HAP-1 (cell line): Measurements from ENCODE around the gene ADCY9.
"Not testable (repeated sequence)": the region's sequence is repeated elsewhere in the genome, so short reads cannot be mapped to it uniquely, and the experiment has no call there.

Experiments
- DNase-seq, 2 experiments: peaks; one replicate each; pipeline ENCODE4 v3.0.0-alpha.2; 2016 to 2020; ENCODE audit warnings: low spot score in 2 of 2
- H3K27me3 ChIP-seq: fragments of 250-450 bp; sonication (Bioruptor Pico); 2 replicates; pipeline ENCODE4 v1.5.1; 2020; ENCODE audit warnings: low read depth, mild to moderate bottlenecking, moderate library complexity
- H3K36me3 ChIP-seq: fragments of 250-450 bp; sonication (Bioruptor Pico); replicated peaks from 2 replicates; pipeline ENCODE4 v1.5.1; 2020; ENCODE audit warnings: mild to moderate bottlenecking
- H3K4me1 ChIP-seq: fragments of 250-450 bp; sonication (Bioruptor Pico); 2 replicates; pipeline ENCODE4 v1.5.1; 2020; ENCODE audit warnings: mild to moderate bottlenecking
- H3K4me3 ChIP-seq: fragments of 250-450 bp; sonication (Bioruptor Pico); 2 replicates; pipeline ENCODE4 v1.5.1; 2020; ENCODE audit warnings: mild to moderate bottlenecking, moderate library complexity
- H3K9me3 ChIP-seq: fragments of 250-450 bp; sonication (Bioruptor Pico); 2 replicates; pipeline ENCODE4 v1.5.1; 2020; ENCODE audit warnings: mild to moderate bottlenecking, moderate library complexity
- in situ Hi-C: fragments of 300-500 bp; cut with MboI; formaldehyde crosslinking; loops from 3 replicates; pipeline ENCODE4 v1.14.3; 2020; ENCODE audit warnings: low sequenced_read_pairs, inconsistent platforms, mixed read lengths

ADCY9 gene

DNA sequence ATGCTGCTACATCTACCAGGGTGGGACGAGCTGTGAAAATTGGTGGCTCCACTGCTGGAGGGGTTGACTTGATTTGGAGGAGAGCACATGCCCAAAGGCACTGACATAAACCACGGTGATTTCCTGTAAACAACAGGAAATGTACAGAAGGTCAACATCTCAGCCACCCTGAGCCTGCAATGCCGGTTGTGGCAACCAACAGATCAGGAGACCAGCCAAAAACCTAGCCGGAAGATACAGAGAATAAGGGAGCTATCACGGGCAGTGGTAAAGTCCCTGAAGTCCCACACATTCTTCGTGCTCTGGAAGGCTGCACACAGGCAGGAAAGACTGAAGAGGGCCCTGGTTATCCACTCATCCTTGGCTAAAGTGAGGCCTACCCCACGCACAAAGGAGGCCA, 56.2 kb downstream of the ADCY9 start:
- H3K4me1 ChIP-seq: peaks cover 2% of the 10 kb centered on the region
- in situ Hi-C loops: no loop called here
- DNase-seq: no peak
- no peak overlapping the region for H3K4me3 ChIP-seq
- H3K9me3 ChIP-seq: no peaks in the 10 kb centered on the region; the same call in 1 of the 2 replicates
- no peaks in the 10 kb centered on the region for H3K27me3 ChIP-seq
- no peaks in the 10 kb centered on the region for H3K36me3 ChIP-seq

DNA sequence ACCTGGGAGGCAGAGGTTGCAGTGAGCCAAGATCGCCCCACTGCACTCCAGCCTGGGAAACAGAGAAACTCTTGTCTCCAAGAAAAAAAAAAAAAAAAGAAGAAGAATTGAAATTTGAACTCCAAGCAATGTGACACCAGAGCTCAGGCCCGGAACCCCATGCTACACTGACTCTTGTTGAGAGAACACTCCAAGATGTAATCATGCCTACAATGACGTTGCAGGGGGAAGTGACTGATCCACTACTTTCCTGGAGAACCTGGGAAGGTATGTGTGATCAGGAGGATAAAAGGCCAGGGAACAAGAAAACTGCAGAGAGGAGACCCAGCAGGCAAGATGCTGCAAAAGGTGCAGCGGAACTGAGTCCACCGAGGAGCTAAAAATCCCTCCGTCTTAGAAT, 57.9 kb downstream of the ADCY9 start:
- H3K9me3 ChIP-seq: no peaks in the 10 kb centered on the region; the same call in 1 of the 2 replicates
- in situ Hi-C loops: no loop called here
- H3K36me3 ChIP-seq: no peaks in the 10 kb centered on the region
- H3K4me1 ChIP-seq: peaks cover 18% of the 10 kb centered on the region
- no peak for DNase-seq
- no peaks in the 10 kb centered on the region for H3K27me3 ChIP-seq
- H3K4me3 ChIP-seq: no peak overlapping the region

DNA sequence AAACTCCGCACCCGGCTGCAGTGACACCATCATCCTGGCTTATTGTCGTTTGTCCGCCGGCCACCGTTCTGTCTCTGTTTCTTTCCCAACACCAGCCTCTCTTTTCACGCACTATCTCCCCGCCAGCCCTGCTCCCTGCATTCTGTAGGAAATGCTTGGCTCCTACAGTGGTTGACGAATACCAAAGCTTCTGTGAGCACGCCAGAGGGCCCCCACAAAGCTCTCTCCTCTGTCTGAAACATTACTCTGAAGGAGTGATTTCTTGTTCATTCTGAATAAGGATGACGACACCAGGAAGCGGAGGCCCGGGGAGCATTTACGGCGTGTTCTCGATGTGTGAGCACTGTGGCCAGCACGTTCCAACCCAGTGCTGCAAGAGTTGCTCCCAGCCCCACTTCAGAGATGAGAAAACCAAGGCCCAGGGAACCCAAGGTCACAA, 58.8 kb downstream of the ADCY9 start:
- Histone ChIP-seq H3K9me3 (no peaks in the 10 kb centered on the region; the same call in 1 of the 2 replicates), H3K27me3 (no peaks in the 10 kb centered on the region), H3K4me3 (no peak overlapping the region), H3K4me1 (peaks cover 27% of the 10 kb centered on the region), H3K36me3 (no peaks in the 10 kb centered on the region)
- DNase-seq: no peak
- in situ Hi-C loops: no loop called here

DNA sequence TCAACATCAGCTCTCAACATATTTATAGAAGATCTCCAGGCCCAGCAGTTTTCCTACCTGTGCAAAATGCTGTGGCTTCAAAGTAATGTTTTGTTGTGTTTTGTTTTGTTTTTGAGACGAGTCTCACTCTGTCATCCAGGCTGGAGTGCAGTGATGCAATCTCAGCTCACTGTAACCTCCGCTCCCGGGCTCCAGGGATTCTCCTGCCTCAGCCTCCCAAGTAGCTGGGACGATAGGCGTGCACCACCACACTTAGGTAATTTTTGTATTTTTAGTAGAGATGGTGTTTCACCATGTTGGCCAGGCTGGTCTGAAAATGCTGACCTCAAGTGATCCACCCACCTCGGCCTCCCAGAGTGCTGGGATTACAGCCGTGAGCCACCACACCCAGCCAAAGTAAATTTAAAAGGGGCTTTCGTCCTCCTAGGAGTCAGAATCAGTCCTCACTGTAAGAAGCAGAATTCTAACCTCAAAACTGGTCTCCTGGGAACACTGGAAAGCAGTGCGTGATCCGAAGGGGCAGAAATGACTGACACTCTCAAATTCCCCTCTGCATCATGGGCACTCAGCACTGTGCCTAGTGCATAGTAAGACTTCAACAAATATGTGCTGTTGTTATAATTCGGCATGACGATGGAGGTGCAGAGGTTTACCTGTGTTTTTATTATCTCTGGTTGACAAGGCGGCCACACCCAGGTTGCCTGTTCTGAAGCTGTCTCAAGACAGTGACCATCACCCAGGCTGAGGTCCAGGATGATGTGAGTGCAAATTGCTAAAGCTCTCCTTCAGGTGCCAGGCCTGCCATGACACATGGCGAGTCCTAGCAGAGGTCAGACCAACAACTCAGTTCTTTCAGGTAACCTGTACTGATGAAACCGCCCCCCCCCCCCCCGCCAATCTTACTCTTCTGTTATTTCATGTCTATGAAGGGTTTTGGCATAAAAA, 59.8 kb downstream of the ADCY9 start:
- no peak for DNase-seq
- no peaks in the 10 kb centered on the region; the same call in 1 of the 2 replicates for H3K9me3 ChIP-seq
- H3K4me3 ChIP-seq: no peak overlapping the region
- no peaks in the 10 kb centered on the region for H3K36me3 ChIP-seq
- in situ Hi-C loops: no loop called here
- H3K27me3 ChIP-seq: no peaks in the 10 kb centered on the region
- H3K4me1 ChIP-seq: peaks cover 29% of the 10 kb centered on the region

DNA sequence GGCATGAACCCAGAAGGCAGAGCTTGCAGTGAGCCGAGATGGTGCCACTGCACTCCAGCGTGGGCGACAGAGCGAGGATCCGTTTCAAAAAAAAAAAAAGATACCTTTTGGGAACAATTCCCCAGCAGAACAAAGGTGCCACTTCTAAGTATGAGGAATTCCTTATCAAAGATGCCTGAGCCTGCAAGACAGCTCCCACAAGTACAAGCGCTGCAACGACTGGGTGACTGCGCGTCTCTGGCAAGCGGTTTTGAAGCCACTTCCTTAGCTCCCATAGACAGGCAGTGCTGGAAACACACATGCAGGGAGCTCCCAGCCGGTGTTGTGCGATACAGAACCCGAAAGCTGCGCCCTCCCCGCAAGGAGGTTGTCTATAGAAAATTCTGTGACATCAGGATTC, 60.5 kb downstream of the ADCY9 start:
- Histone ChIP-seq H3K9me3 (no peaks in the 10 kb centered on the region), H3K4me1 (peaks cover 29% of the 10 kb centered on the region), H3K27me3 (no peaks in the 10 kb centered on the region), H3K4me3 (no peak overlapping the region), H3K36me3 (no peaks in the 10 kb centered on the region)
- no peak for DNase-seq
- in situ Hi-C loops: no loop called here

DNA sequence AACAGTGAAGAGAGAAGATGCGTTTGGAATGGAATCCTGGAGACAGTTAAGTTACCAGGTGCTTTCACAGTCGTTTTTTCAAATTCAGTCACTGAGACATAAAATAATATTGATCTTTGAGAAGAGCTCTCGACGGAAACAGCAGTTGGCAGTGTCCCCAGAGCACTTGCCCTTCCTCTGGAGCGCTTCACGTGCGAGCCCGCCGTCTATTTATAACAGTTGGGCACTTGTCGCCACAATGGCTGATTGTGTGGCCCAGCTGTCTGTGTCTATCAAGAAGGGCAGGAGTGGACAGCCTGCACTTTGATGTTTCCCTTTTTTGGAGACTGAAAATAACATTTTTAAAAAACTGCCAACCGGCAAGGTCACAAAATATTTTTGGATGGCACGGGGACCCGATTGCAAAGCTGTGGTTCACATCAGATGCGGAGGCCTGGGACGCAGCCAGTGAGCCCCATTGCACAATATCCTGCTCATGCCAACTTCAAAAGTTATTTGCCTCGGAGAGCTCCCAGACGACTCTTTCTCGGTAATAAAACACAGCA, 62.9 kb downstream of the ADCY9 start:
- in situ Hi-C loops: no loop called here
- peaks cover 36% of the 10 kb centered on the region for H3K4me1 ChIP-seq
- peak; percentile 29 to 54 for DNase-seq
- no peaks in the 10 kb centered on the region for H3K36me3 ChIP-seq
- H3K9me3 ChIP-seq: no peaks in the 10 kb centered on the region
- no peak overlapping the region for H3K4me3 ChIP-seq
- H3K27me3 ChIP-seq: no peaks in the 10 kb centered on the region

DNA sequence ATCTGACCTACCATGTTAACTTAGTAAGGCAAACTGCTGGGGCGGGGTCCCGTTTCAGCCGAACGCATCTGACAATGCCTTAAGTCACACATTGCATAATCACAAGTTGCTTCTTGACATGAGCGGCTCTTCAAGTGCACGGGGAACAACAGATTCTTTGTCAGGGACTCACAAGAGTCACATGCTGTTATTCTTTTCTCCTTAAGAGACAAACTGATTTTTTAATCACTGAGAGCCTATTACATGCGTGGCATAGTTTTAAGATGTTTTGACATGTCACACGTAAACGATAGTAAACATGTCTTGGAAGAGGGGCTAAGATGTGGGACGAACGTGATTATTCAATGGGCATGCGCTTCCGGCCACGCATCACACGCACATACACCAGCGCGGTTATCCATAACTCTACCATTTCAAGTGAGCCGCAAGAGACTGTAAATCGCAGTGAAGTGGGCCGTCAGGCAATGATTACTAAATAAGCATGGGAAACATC, 63.4 kb downstream of the ADCY9 start:
- Histone ChIP-seq H3K4me1 (peaks cover 36% of the 10 kb centered on the region), H3K4me3 (no peak overlapping the region), H3K27me3 (no peaks in the 10 kb centered on the region), H3K9me3 (no peaks in the 10 kb centered on the region), H3K36me3 (no peaks in the 10 kb centered on the region)
- in situ Hi-C loops: no loop called here
- DNase-seq: peak; percentile 61 to 62

DNA sequence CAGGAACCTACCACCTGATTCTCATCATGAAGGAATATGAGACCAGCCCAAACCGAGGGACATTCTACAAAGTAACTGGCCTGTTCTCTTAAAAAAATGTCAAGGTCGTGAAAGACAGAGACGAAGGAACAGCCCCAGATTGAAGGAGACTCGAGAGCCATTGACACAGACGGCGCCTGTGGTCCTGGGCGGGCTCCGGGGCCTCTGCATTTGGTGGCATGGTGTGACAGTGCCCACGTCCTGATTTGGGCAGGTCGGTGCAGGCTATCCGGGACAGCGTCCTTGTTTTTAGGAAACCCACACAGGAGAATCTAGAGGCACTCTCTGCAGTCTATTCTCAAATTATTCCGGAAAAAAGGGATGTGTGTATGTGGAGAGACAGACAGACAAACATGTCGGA, 64.1 kb downstream of the ADCY9 start:
- Histone ChIP-seq H3K4me1 (peaks cover 43% of the 10 kb centered on the region), H3K27me3 (no peaks in the 10 kb centered on the region), H3K36me3 (no peaks in the 10 kb centered on the region), H3K9me3 (no peaks in the 10 kb centered on the region), H3K4me3 (no peak overlapping the region)
- in situ Hi-C loops: no loop called here
- no peak for DNase-seq

DNA sequence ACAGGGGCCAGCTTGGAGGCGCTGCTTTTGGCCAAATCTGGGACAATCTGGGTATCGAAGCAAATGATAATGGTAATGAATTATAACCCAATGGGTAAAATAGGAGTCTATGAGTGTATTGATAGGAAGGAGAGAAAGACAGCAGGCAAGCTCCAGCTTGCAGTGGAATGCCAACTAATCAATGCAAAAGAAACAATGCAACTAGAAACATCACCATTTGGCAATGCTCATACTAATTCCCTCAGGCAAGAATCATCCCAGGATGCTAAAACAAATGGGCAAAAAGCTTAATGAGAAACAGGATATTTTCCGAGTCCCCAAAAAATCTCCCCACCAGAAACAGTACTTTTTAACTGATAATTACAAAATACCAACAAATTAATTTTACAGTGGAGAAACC, 64.7 kb downstream of the ADCY9 start:
- Histone ChIP-seq H3K4me3 (no peak overlapping the region), H3K4me1 (peaks cover 43% of the 10 kb centered on the region), H3K27me3 (no peaks in the 10 kb centered on the region), H3K36me3 (no peaks in the 10 kb centered on the region), H3K9me3 (no peaks in the 10 kb centered on the region)
- DNase-seq: no peak
- in situ Hi-C loops: no loop called here

DNA sequence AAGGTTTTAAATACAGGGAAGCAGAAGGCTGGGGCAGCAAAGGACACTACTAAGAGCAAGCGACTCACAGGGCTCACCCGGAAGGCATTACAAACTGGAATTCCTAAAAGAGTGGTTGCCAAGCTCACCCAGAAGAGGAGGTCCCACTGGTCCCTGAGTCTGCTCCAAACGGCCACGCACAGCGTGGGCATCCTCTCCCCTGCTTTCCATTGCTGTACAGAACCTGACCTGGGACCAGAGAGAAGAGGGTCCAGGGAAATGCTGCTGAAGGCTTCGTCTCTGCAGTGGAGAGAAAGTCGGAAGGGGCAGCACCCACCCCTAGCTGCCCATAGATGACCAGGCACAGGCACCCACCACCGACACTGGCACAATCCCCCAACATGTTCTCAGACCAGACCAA, 67.2 kb downstream of the ADCY9 start:
- Histone ChIP-seq H3K36me3 (no peaks in the 10 kb centered on the region), H3K9me3 (no peaks in the 10 kb centered on the region), H3K27me3 (no peaks in the 10 kb centered on the region), H3K4me3 (no peak overlapping the region), H3K4me1 (peaks cover 42% of the 10 kb centered on the region)
- in situ Hi-C loops: no loop called here
- no peak for DNase-seq

DNA sequence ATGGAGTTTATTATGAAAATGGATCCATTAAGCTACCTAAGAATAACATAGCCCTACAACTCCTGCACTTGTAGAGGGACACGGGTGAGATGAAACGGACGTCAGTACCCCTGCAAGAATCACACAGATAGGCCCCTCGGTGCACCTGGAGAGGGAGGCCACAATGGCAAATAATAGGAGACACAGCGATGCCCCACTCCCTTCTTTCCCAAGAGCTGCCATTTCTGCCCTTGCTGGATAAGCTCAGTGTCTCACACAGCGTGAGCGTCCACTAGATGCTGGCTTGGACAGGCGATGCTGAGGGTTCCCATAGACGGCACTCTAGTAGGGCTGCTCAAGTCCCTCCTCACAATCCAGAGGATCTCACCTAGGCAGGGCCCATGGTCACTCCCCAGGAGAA, 67.8 kb downstream of the ADCY9 start:
- Histone ChIP-seq H3K4me1 (peaks cover 37% of the 10 kb centered on the region), H3K27me3 (no peaks in the 10 kb centered on the region), H3K4me3 (no peak overlapping the region), H3K36me3 (no peaks in the 10 kb centered on the region), H3K9me3 (no peaks in the 10 kb centered on the region)
- peak in 1 of 2 experiments; percentile 64 for DNase-seq
- in situ Hi-C loops: no loop called here

DNA sequence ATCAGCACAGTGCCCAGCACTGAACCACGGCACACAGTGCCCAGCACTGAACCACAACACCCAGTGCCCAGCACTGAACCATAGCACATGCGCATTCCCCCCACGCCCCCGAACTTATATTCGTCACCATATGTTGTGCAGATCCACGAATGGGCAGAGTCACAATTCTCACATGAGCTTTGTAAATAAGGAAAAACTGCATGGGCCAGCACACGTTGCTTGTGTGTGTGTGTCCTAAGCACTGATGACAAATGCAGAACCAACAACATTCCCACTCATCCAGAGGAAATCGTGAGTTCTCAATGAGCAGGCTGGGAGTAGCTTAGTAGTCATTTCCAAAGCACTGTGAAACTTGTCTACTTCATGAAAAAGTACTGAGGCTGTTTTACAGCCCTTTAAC, 70.0 kb downstream of the ADCY9 start:
- Histone ChIP-seq H3K4me1 (peaks cover 24% of the 10 kb centered on the region), H3K4me3 (no peak overlapping the region), H3K36me3 (no peaks in the 10 kb centered on the region), H3K27me3 (no peaks in the 10 kb centered on the region), H3K9me3 (no peaks in the 10 kb centered on the region)
- DNase-seq: no peak
- in situ Hi-C loops: no loop called here

DNA sequence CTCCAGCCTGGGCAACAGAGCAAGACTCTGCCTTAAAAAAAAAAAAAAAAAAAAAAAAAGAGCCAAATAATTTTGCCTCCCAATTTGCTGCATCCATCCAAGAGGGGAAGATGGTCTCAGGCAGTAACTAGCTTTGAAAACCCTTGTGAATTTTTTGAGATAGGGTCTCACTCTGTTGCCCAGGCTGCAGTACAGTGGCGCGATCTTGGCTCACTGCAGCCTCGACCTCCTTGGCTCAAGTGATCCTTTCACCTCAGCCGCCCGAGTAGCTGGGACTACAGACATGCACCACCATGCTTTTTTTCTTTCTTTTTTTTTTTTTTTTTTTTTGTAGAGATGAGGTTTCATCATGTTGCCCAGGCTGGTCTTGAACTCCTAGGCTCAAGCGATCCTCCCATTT, 70.7 kb downstream of the ADCY9 start:
- DNase-seq, in situ Hi-C loops: not testable (repeated sequence)
- H3K4me1 ChIP-seq: peaks cover 24% of the 10 kb centered on the region

DNA sequence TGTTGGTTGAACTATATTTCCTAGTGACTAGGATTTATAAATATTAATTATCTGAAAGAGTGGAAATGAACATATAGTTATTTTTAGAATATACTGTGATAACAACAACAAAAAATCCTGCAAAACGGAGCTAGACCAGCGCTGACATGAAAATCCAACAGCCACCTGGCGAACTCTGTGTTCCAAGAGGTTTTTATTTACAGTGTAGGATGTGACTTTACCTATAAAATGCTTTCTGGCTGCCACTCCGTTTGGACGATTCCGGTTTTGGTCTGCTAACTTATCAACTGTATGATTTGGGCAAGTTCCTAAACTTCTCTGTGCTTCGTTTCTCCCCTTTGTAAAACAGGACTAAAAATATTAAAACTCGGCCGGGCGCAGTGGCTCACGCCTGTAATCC, 73.7 kb downstream of the ADCY9 start:
- in situ Hi-C loops: no loop called here
- Histone ChIP-seq H3K9me3 (no peaks in the 10 kb centered on the region), H3K36me3 (no peaks in the 10 kb centered on the region; the same call in 1 of the 2 replicates), H3K4me3 (no peak overlapping the region), H3K27me3 (no peaks in the 10 kb centered on the region), H3K4me1 (peaks cover 16% of the 10 kb centered on the region)
- no peak for DNase-seq

More for the DNA sequence above, 70.7 kb downstream of the ADCY9 start:
- H3K36me3 ChIP-seq, H3K27me3 ChIP-seq, H3K4me3 ChIP-seq, H3K9me3 ChIP-seq: not testable (repeated sequence)
